Measurements from ENCODE around the gene GAREM2. TPM values are rescaled to one million over a fixed set of nuclear protein-coding genes. Genes with fewer than 3 reads are reported as not detected.

The GAREM2 gene
- 7.2 and 9.5 TPM in 2 replicates for total RNA-seq (2014; rRNA removed; shearing (Covaris generic))

DNA sequence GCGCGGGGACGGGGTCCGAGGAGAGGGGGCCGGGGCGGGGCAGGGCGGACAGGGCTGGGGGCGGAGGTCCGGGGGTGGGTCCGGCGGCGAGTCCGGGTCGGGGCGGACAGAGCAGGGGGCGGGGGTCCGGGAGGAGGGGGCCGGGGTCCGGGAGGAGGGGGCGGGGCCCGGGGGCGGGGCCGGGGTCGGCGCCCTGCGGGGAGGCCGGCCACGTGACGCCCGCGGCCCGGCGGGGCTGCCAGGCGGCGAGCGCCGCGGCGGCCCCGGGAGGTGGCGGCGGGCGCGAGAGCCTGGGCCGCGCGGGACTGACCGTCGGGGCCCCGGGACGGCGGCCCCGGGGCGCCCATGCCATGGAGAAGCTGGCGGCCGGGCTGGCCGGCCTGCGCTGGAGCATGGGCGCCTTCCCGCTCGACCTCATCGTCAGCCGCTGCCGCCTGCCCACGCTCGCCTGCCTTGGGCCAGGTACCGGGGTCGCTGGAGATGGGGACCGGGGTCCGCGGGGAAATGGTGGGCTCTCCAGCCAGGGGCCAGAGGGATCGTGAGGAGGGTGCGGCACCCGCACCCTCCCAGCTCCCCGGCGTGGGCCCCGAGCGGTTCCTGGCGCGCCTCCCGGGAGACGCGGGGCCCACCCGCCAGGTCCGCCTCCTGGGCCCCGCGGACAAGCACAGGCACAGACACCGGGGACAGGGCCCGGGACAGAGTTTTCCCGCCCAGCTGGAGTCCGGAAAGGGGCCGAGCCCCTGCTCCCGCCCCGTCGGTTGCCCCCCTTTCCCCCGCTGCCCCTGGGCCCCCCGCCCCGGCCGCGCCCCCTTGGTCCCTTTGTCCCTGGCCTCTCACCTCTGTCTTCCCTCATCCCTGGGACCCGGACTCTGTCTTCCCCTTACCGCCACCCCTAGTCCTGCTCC is at the start of gene GAREM2:
GAREM2 (plus strand) TSS at position 218 of the 905 bp plus-strand sequence; CDS start at position 351, 133 bp downstream.
- Histone ChIP-seq H3K36me3 (replicated peaks; ENCODE audit: control insufficient read depth, insufficient read depth, low read length) (peaks cover 6% of the 10 kb centered on the region), H3K4me3 (ENCODE audit: insufficient read depth, low read depth, low read length) (peak within 1 kb of the TSS; percentile 75), H3K27me3 (ENCODE audit: control insufficient read depth, insufficient read depth, low read length) (peaks cover 14% of the 10 kb centered on the region)
- peak; percentile 99 for DNase-seq

GRCh38 chr2:26123426-26123825 is 49.5 kb upstream of the GAREM2 start:
- H3K36me3 ChIP-seq (replicated peaks; ENCODE audit: control insufficient read depth, insufficient read depth, low read length) = peaks cover 3% of the 10 kb centered on the region; the same call in 1 of the 2 replicates
- DNase-seq = no peak
- no peaks in the 10 kb centered on the region for H3K27me3 ChIP-seq (ENCODE audit: control insufficient read depth, insufficient read depth, low read length)
- no peak overlapping the region for H3K4me3 ChIP-seq (ENCODE audit: insufficient read depth, low read depth, low read length)

DNA sequence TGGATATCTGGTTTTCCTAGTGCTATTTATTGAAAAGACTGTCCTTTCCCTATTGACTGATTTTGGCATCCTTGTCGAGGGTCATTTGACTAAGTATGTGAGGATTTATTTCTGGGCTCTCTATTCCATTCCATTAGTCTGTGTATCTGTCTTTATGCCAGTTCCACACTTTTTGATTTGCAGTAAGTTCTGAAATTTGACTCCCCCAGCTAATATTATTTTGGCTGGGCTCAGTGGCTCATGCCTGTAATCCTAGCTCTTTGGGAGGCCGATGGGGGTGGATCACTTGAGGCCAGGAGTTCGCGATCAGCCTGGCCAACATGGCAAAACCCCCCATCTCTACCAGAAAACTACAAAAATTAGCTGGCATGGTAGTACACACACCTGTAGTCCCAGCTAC is 46.8 kb upstream of the GAREM2 start:
- Histone ChIP-seq H3K36me3 (replicated peaks; ENCODE audit: control insufficient read depth, insufficient read depth, low read length) (peaks cover 3% of the 10 kb centered on the region; the same call in 1 of the 2 replicates), H3K27me3 (ENCODE audit: control insufficient read depth, insufficient read depth, low read length) (no peaks in the 10 kb centered on the region), H3K4me3 (ENCODE audit: insufficient read depth, low read depth, low read length) (no peak overlapping the region)
- no peak for DNase-seq

DNA sequence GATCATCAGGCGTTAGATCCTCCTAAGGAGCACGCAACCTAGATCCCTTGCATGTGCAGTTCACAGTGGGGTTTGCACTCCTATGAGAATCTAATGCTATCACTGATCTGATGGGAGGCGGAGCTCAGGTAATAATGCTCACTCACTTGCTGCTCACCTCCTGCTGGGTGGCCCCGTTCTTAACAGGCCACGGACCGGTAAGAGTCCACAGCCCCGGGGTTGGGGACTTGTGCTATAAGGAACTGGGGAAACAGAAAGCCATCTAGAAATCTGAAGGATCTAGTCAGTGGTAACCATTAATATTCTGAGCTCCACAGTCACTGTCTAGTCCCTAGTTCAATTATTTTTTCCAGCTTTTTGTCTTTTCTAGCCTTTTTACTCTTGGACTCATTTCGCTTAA is 44.7 kb upstream of the GAREM2 start:
- peaks cover 3% of the 10 kb centered on the region; the same call in 1 of the 2 replicates for H3K36me3 ChIP-seq (replicated peaks; ENCODE audit: control insufficient read depth, insufficient read depth, low read length)
- no peak for DNase-seq
- no peaks in the 10 kb centered on the region for H3K27me3 ChIP-seq (ENCODE audit: control insufficient read depth, insufficient read depth, low read length)
- no peak overlapping the region for H3K4me3 ChIP-seq (ENCODE audit: insufficient read depth, low read depth, low read length)

- peaks cover 3% of the 10 kb centered on the region; the same call in 1 of the 2 replicates for H3K36me3 ChIP-seq (replicated peaks; ENCODE audit: control insufficient read depth, insufficient read depth, low read length)
- no peaks in the 10 kb centered on the region for H3K27me3 ChIP-seq (ENCODE audit: control insufficient read depth, insufficient read depth, low read length)
- H3K4me3 ChIP-seq (ENCODE audit: insufficient read depth, low read depth, low read length) = no peak overlapping the region
- DNase-seq = no peak
These were observed 42.1 kb upstream of the GAREM2 start for GRCh38 chr2:26130763-26131162.

- no peak for DNase-seq
- Histone ChIP-seq H3K4me3 (ENCODE audit: insufficient read depth, low read depth, low read length) (no peak overlapping the region), H3K27me3 (ENCODE audit: control insufficient read depth, insufficient read depth, low read length) (no peaks in the 10 kb centered on the region), H3K36me3 (replicated peaks; ENCODE audit: control insufficient read depth, insufficient read depth, low read length) (no peaks in the 10 kb centered on the region; the same call in 1 of the 2 replicates)
These were observed 36.4 kb upstream of the GAREM2 start for GRCh38 chr2:26136451-26136850.

DNA sequence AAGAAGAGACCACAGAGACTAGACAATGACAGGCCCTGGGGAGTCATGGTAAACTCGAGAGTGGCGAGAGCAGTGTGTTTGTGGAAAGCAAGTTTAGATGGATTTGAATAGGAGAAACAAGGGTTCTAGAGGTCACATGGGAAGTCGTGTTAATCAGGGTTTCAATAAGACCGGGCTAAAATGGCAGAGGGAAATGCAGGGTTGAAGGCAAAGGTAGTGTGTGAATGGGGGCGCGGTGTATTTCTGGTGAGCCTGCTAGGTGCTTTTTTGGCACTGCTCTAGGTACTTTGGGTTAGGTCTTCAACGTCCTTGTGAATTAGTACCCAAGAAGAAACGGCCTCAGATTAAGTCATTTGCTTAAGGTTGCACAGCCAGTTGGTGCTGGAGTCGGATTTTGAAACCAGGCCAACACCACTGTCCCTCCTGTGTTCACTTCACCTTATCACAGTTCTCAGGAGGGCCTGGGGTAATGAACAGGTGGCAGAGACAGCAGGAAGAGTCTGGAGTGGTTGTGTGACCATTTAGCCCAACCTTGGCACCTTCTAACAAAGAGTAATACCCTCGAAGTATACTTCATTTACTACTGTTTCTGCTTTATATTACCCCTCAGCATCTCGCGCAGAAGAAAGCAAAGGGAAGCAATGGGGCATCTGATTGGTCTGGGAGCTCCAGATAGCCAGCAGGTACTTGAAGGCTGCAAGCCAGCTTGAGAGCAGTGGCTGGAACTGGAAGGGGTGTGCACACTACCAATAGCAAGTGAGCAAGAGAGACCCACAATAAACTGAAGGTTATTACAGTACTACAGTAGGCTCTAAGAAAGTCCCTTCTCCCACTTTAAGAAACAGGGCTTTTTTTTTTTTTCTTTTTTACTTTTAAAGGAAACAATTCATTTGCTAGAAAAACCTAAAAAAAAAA is 33.4 kb upstream of the GAREM2 start:
- Histone ChIP-seq H3K27me3 (ENCODE audit: control insufficient read depth, insufficient read depth, low read length) (no peaks in the 10 kb centered on the region), H3K4me3 (ENCODE audit: insufficient read depth, low read depth, low read length) (no peak overlapping the region), H3K36me3 (replicated peaks; ENCODE audit: control insufficient read depth, insufficient read depth, low read length) (no peaks in the 10 kb centered on the region; the same call in 1 of the 2 replicates)
- DNase-seq = peak; percentile 34

DNA sequence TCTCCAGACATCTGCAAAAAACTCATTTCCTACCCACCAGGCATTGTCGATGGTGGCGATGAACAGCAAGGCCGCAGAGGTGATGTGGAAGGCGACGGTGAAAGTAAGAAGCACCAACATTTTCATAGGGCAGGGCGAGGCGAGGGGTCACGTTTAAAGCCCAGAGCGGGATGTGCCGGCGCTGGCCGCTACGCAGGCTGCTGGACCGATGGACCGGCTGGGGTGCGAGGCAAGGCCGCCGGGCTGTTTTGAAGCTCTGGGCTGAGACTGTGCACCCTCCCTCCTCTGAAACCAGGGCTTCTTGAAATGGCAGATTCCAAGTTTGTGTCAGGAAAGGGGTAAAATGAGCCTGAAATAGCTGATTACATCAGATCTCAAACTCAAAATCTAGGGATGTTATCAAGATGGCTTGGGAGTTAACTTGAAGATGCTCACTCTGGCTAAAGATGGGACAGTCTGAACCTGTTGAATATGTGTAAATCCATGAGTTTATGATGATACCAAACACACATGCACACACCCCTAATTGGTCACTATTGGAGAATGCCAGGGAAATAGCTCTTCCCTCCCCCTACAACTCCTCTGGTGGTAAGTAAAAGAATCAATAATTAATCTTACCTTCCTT is 31.6 kb upstream of the GAREM2 start:
- no peak for DNase-seq
- Histone ChIP-seq H3K27me3 (ENCODE audit: control insufficient read depth, insufficient read depth, low read length) (no peaks in the 10 kb centered on the region), H3K4me3 (ENCODE audit: insufficient read depth, low read depth, low read length) (no peak overlapping the region), H3K36me3 (replicated peaks; ENCODE audit: control insufficient read depth, insufficient read depth, low read length) (no peaks in the 10 kb centered on the region)

GRCh38 chr2:26144031-26144430 is 28.9 kb upstream of the GAREM2 start:
- DNase-seq = no peak
- no peak overlapping the region for H3K4me3 ChIP-seq (ENCODE audit: insufficient read depth, low read depth, low read length)
- no peaks in the 10 kb centered on the region for H3K27me3 ChIP-seq (ENCODE audit: control insufficient read depth, insufficient read depth, low read length)
- H3K36me3 ChIP-seq (replicated peaks; ENCODE audit: control insufficient read depth, insufficient read depth, low read length) = no peaks in the 10 kb centered on the region

DNA sequence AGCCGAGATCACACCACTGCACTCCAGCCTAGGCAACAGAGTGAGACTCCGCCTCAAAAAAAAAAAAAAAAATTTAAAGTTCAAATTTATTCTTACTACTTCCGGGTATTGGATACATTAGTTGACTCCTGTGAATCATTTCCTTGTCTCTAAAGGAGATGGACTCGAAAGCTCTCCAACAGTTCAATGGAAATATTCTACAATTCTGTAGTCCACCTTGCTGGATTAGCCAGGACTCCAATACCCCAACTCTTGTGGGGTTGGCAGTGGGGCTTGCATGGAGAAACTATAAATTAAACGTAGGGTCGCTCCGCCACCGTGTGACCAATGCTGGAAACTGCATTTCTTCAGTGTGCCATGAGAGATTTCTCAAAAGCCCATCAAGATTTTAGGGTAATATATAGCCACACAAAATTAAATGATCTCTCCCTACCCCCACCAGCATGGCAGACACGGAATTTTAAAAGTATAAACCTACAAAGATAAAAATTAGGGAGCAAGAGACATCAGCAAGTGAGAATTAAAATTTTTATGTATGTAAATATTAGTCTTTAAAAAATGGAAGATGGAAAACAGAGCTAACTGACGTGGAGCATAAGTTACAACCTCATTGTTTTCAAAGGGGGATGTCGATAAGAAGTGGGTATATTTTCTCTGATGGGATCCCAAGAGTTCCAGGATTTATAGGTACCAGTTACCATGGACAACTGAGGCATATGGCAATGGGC is 27.8 kb upstream of the GAREM2 start:
- no peaks in the 10 kb centered on the region for H3K27me3 ChIP-seq (ENCODE audit: control insufficient read depth, insufficient read depth, low read length)
- peak; percentile 75 for DNase-seq
- H3K4me3 ChIP-seq (ENCODE audit: insufficient read depth, low read depth, low read length) = no peak overlapping the region
- no peaks in the 10 kb centered on the region for H3K36me3 ChIP-seq (replicated peaks; ENCODE audit: control insufficient read depth, insufficient read depth, low read length)

DNA sequence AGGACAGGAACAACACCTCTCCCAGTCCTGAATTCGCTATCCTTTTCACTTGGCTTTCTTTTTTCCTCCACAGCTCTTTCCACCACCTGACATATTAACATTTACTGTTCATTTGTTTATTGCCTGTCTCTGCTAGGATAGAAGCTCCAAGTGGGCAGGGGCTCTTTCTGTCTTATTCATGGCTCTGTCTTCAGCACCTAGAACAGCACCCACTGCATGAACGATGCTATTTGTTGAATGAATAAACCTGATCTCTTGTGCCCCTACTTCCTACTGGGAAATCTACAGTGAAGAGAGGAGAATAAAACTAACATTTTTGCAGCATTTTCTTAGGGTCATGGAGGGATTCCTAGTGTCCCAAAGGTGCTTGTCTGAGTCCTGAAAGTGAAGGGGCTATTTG is 24.4 kb upstream of the GAREM2 start:
- no peak for DNase-seq
- no peak overlapping the region for H3K4me3 ChIP-seq (ENCODE audit: insufficient read depth, low read depth, low read length)
- no peaks in the 10 kb centered on the region for H3K36me3 ChIP-seq (replicated peaks; ENCODE audit: control insufficient read depth, insufficient read depth, low read length)
- H3K27me3 ChIP-seq (ENCODE audit: control insufficient read depth, insufficient read depth, low read length) = no peaks in the 10 kb centered on the region

DNA sequence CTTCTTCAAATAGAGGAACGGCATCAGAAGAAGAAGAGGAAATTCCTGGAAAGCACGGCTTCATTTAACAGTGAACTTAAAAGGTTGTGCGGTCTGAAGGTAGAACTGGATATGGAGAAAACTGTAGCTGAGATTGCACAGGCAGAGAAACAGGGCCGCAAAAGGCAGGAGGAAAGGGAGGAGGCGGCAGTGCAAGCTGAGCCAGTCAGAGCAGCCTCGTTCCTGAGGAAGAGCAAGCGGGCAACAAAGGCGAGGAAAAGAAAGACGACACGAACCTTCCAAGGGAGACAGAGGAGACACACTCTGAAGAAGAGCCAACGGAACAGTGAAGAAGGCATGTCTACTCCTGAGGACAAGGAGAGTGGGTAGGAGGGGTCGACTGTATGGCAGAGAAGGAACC is 22.6 kb upstream of the GAREM2 start:
- Histone ChIP-seq H3K27me3 (ENCODE audit: control insufficient read depth, insufficient read depth, low read length) (no peaks in the 10 kb centered on the region), H3K4me3 (ENCODE audit: insufficient read depth, low read depth, low read length) (no peak overlapping the region), H3K36me3 (replicated peaks; ENCODE audit: control insufficient read depth, insufficient read depth, low read length) (no peaks in the 10 kb centered on the region)
- no peak for DNase-seq

- Histone ChIP-seq H3K36me3 (replicated peaks; ENCODE audit: control insufficient read depth, insufficient read depth, low read length) (no peaks in the 10 kb centered on the region), H3K27me3 (ENCODE audit: control insufficient read depth, insufficient read depth, low read length) (no peaks in the 10 kb centered on the region), H3K4me3 (ENCODE audit: insufficient read depth, low read depth, low read length) (no peak overlapping the region)
- DNase-seq = no peak
These were observed 15.3 kb upstream of the GAREM2 start for GRCh38 chr2:26157580-26157979.

GRCh38 chr2:26161926-26162325 is 11.0 kb upstream of the GAREM2 start:
- no peak for DNase-seq
- H3K4me3 ChIP-seq (ENCODE audit: insufficient read depth, low read depth, low read length) = no peak overlapping the region
- no peaks in the 10 kb centered on the region for H3K27me3 ChIP-seq (ENCODE audit: control insufficient read depth, insufficient read depth, low read length)
- no peaks in the 10 kb centered on the region for H3K36me3 ChIP-seq (replicated peaks; ENCODE audit: control insufficient read depth, insufficient read depth, low read length)

Data from H7 (cell line).